ENCODE measurements around the gene BRD4.
"Not testable (repeated sequence)": the region's sequence is repeated elsewhere in the genome, so short reads cannot be mapped to it uniquely, and the experiment has no call there.

Gene BRD4

DNA sequence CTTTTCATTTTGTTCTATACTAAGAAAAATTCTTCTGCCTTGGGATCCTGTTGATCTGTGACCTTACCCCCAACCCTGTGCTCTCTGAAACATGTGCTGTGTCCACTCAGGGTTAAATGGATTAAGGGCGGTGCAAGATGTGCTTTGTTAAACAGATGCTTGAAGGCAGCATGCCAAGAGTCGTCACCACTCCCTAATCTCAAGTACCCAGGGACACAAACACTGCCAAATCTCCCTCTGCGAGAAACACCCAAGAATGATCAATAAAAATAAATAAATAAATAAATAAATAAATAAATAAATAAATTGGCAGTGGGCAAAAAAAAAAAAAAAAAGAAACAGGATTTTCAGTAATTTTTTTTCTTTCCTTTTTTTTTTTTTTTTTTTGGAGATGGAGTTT is 31.5 kb upstream of the BRD4 start:
- not testable (repeated sequence) for H3K4me3 ChIP-seq (ENCODE audit: low read depth, low read length); DNase-seq (ENCODE audit: low read depth)

DNA sequence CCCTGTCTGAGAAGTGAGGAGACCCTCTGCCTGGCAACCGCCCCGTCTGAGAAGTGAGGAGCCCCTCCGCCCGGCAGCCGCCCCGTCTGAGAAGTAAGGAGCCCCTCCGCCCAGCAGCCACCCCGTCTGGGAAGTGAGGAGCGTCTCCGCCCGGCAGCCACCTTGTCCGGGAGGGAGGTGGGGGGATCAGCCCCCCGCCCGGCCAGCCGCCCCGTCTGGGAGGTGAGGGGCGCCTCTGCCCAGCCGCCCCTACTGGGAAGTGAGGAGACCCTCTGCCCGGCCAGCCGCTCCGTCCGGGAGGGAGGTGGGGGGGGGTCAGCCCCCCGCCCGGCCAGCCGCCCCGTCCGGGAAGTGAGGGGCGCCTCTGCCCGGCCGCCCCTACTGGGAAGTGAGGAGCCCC is 30.7 kb upstream of the BRD4 start:
- H3K4me3 ChIP-seq (ENCODE audit: low read depth, low read length); DNase-seq (ENCODE audit: low read depth): not testable (repeated sequence)

DNA sequence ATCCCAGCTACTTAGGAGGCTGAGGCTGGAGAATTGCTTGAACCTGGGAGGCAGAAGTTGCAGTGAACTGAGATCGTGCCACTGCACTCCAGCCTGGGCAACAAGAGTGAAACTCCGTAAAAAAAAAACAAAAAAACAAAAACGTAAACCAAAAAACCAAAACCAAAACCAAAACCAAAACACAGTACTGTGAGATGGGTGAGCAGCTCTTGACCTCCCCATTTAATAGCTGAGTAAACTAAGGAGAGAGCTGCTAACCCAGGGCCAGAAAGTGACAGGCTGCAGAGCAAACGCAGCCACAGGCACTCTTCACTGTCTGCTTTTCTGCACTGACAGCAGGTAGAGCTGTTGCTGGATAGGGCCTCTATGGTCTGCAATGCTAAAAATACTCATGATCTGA is 27.7 kb upstream of the BRD4 start:
- not testable (repeated sequence) for DNase-seq (ENCODE audit: low read depth)

DNA sequence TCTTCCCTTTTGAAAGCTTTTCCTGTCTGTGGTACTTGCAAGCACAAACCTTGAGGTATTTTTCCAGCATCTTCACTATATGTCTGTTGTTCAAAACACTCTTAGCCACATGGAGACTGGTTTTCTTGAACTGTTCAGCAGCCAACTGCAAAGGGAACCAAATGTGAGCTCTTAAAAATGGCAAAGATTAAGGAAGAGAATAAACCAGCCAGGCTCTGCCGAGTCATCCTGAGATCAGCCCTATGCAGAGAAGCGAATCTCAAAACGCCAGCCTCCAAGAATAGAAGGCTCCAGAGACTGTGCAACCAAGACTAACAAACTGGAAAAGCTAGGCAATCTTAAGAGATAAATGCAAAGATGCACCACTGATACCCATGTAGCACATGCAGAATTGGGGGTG is 26.6 kb upstream of the BRD4 start:
- H3K4me3 ChIP-seq (ENCODE audit: low read depth, low read length), result no peak overlapping the region
- DNase-seq (ENCODE audit: low read depth), result no peak

More for the DNA sequence above, 27.7 kb upstream of the BRD4 start:
- H3K4me3 ChIP-seq (ENCODE audit: low read depth, low read length), result not testable (repeated sequence)

DNA sequence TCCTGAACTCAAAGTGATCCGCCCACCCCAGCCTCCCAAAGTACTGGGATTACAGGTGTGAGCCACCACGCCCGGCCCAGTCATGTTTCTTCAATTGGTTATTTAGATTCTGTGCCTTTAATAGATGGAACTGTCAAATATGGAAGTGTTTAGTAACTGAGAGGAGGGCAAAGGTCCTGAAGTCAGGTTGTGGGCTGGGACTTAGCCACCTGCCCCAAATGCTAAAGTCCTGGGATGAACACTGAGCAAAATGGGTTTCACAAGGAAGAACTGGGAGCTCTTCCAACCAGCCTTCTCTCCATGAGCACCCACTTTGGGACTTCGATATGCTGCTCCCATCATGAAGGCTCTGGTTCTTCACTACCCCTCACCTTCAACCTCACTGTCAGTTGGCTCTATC is 25.6 kb upstream of the BRD4 start:
- H3K4me3 ChIP-seq (ENCODE audit: low read depth, low read length), result no peak overlapping the region
- no peak for DNase-seq (ENCODE audit: low read depth)

DNA sequence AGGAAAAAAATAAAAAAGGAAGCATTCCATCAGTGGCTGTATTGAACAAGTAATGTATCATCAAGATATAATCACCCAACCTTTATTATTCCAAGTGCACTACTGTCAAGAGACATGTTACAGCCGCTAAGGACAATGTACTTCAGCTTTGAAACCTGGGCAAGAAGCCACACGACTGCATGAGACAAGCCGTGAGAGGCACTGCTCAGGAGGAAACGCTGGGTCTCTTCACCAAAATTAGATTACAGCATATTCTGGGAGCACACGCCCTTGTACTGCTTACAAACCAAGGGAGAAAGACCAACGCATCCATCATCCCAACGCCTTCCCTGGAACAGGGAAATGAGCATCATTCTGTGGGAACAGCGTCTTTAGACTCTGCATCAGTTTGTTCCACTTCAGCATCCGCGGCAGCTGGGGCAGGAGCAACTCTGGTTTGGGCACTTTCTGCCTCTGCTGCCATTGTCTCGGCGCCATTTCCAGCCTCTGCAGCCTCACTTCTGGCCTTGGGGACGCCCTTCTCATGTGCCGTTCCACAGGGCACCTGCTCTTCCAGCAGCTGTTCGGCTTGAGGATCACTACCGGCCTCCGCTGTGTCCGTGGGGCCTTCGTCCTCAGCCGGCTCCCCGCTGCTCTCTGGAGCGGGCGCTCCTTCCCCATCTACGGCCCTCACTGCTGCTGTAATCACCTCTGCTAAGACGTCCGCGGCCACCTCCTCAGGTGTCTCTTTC is 22.4 kb upstream of the BRD4 start:
- DNase-seq (ENCODE audit: low read depth), result no peak
- no peak overlapping the region for H3K4me3 ChIP-seq (ENCODE audit: low read depth, low read length)

DNA sequence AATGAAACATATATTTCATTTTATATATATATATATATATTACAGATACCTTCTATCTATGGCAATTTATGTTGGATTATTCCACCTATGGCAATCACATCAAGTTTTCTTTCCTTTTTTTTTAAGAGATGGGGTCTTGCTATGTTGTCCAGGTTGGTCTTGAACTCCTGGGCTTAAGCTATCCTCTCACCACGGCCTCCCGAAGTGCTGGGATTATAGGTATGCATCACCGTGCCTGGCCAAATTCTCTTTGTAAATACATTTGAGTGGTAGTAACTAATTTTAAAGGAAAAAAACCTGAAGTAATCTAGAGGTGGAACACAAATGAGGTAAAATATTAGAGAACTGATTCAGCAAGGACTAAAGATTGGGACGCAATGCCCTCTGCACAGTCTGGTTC is 21.6 kb upstream of the BRD4 start:
- no peak overlapping the region for H3K4me3 ChIP-seq (ENCODE audit: low read depth, low read length)
- DNase-seq (ENCODE audit: low read depth), result no peak

DNA sequence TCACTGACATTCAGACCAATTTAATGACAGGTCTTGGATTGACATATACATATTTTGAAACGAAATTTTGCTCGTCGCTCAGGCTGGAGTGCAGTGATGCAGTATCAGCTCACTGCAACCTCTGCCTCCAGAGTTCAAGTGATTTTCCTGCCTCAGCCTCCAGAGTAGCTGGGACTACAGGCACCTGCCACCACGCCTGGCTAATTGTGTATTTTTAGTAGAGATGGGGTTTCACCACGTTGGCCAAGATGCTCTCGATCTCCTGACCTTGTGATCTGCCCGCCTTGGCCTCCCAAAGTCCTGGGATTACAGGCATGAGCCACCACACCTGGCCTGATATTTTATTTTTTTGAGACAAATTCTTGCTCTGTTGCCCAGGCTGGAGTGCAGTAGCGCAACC is 20.2 kb upstream of the BRD4 start:
- DNase-seq (ENCODE audit: low read depth); H3K4me3 ChIP-seq (ENCODE audit: low read depth, low read length): not testable (repeated sequence)

DNA sequence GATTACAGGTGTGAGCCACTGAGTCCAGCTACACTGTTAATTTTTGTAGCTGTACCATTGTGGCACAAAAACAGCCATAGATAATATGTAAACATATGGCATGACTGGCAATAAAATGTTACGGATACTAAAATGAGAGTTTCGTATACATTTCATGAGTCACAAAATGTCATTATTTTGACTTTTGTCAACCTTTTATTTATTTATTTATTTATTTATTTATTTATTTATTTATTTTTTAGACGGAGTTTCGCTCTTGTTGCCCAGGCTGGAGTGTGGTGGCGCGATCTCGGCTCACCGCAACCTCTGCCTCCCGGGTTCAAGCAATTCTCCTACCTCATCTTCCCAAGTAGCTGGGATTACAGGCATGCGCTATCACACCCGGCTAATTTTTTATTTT is 9.0 kb upstream of the BRD4 start:
- not testable (repeated sequence) for H3K4me3 ChIP-seq (ENCODE audit: low read depth, low read length); DNase-seq (ENCODE audit: low read depth)

DNA sequence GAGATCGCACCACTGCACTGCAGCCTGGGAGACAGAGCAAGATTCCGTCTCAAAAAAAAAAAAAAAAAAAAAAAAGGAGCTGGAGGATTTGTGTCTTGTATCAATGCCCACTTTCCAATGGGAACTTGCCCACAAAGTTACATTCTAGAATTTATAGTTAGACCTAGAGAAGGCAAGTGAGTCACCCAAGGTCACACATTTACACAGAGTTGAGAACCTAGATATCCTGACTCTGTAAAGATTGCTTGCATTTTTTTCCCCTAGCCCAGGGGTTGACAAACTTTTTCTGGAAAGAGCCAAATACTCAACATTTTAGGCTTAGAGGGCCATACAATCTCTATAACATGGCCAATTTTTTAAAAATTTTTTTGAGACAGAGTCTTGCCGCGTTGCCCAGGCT is 7.7 kb upstream of the BRD4 start:
- H3K4me3 ChIP-seq (ENCODE audit: low read depth, low read length), result no peak overlapping the region

DNA sequence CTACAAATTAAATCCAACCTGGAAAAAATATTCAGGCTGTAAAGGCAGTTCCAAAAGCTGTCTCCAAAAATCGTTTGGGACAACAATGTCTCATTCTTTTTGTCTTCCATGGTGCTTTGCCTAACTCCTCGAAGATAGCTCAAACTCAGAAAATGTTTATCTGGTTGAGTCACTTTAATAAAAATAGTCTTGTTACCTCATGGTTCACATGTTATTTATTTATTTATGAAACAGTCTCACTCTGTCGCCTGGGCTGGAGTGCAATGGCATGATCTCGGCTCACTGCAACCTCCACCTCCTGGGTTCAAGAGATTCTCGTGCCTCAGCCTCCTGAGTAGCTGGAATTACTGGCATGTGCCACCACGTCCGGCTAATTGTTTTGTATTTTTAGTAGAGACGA is 4.9 kb upstream of the BRD4 start:
- DNase-seq (ENCODE audit: low read depth), result no peak

More for the DNA sequence above, 7.7 kb upstream of the BRD4 start:
- DNase-seq (ENCODE audit: low read depth), result no peak

DNA sequence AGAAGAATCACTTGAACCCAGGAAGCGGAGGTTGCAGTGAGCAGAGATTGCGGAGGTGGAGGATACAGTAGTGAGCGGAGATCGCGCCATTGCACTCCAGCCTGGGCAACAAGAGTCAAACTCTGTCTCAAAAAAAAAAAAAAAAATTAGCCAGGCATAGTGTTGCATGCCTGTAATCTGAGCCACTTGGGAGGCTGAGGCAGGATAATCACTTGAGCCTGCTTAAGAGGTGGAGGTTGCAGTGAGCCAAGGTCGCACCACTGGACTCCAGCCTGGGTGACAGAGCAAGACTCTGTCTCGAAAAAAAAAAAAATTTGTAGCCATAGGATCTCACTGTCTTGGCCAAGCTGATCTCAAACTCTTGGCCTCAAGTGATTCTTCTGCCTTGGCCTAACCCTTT is 3.7 kb upstream of the BRD4 start:
- not testable (repeated sequence) for H3K4me3 ChIP-seq (ENCODE audit: low read depth, low read length); DNase-seq (ENCODE audit: low read depth)

More for the DNA sequence above, 4.9 kb upstream of the BRD4 start:
- no peak overlapping the region for H3K4me3 ChIP-seq (ENCODE audit: low read depth, low read length)

DNA sequence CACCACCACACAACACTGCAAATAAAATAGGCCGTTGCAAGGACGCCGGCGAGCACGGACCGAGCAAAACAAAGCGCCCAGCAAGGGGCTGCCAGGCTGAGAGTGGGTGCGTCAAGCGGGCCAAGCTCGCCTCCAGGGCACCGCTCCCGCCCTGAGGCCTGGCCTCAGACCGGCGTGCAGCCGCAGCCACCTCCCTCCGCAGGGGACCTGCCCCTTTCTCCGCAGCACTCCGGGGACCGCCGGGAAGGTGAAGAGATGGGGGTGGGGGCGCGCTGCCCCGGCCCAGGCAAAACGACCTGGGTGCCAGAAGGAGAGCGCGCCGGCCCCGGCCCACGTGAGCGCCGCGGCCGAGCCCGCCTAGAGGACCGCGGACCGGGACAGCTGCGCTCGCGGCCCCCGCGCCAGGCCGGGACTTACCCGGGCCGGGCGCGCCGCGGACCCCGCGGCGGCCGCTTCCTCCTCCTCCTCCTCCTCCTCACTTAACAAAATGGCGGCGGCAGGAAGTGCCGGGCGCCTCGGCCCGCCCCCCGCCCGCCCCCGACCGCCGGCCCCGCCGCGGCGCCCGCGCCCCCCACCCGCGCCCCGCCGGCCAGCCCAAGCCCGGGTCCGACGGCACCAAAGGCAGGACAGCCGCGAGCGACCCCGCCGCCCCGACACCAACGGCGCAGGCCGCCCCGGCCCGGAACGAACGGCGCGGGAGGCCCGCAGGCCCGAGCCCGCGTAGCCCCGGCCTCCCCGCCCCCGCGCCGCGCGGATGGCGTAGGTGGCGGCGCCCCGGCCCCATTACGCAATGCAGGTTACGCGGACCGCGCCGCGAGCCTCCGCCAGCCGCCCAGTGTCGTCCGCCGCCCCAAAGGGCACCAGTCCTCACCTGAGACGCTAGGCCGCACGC is 674 bp downstream of the BRD4 start:
- peak overlapping the region; percentile 90 for H3K4me3 ChIP-seq (ENCODE audit: low read depth, low read length)
- DNase-seq (ENCODE audit: low read depth), result no peak

DNA sequence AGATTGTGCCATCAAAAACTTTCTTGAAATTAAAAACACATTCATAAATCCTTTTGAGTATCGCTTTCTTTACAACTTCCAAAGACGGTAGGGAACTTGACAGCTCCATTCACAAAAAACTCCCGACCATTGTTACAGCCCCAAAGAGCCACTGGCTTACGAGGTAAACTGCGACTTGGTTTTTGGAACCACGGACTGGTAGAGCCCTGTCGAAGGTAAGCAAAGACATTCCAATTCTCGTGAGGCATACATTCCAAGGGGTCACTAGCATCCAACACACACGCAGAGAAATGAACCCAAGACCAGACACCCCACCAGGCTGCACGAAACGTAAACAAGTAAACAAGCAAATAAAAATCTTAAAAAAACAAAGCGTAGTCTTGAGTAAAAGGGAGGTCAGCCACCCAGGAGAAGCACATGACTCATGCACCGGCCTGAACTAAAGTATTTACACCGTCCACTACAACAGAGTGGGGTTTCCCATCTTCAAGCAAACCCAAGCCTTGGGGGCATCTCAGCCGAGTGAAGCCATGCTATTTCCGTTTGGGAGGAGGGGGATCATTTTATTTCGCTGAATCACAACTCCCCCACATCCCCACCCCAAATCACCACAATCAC is 1.4 kb downstream of the BRD4 start:
- peak; percentile 37 for DNase-seq (ENCODE audit: low read depth)

DNA sequence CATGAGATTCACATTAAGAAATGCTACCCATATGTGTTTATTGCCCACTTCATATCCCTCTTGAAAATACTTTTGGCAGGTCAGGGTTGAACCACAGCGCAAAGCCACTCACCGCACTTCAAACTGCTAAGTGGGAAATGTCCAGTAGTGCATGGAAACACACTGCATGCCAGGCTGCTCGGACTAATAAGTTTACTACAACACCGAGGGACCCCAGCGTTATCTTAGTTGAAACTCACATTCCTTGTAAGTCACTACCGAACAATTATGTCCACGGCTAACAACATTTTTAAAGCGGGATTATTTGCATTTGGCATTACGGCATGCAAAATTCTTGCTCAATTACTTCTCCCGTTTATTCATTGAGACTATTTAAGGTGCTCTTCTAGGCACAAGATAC is 4.0 kb downstream of the BRD4 start:
- DNase-seq (ENCODE audit: low read depth), result no peak
- no peak overlapping the region for H3K4me3 ChIP-seq (ENCODE audit: low read depth, low read length)

More for the DNA sequence above, 1.4 kb downstream of the BRD4 start:
- H3K4me3 ChIP-seq (ENCODE audit: low read depth, low read length), result peak overlapping the region; percentile 90

DNA sequence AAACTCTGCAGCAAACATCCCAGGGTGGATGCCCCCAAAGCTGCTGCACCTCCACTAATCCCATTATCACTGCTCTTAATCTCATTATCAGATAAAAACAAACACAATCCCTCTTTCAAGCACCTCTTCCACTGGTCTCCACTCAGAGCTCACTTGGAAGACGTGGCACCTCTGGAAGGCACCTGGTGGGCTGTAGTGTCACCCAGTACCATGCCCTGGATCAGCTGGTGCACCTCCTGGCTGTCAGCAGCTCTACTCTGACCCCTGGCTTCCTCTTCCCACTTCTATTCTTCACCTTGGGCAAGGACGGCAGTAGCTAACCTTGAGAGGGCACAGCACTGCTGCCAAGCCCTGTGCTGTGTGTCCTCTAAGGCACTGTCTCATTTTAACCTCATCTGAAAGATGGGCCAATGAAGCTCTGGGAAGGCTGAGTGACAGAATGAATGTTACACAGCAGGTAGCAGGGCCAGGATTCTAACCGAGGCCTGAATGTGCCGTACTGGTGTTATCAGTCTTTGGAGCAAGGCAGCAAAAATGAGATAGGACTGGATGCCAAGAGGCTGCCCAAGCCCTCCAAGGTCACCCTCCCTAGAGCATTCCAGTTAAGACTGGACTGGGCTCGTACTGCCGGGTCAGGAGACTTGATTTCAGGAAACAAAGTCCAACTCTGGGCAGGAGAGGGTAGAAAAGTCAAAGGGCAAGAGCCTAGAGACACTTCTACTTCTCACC is 7.4 kb downstream of the BRD4 start:
- H3K4me3 ChIP-seq (ENCODE audit: low read depth, low read length), result no peak overlapping the region
- DNase-seq (ENCODE audit: low read depth), result no peak

DNA sequence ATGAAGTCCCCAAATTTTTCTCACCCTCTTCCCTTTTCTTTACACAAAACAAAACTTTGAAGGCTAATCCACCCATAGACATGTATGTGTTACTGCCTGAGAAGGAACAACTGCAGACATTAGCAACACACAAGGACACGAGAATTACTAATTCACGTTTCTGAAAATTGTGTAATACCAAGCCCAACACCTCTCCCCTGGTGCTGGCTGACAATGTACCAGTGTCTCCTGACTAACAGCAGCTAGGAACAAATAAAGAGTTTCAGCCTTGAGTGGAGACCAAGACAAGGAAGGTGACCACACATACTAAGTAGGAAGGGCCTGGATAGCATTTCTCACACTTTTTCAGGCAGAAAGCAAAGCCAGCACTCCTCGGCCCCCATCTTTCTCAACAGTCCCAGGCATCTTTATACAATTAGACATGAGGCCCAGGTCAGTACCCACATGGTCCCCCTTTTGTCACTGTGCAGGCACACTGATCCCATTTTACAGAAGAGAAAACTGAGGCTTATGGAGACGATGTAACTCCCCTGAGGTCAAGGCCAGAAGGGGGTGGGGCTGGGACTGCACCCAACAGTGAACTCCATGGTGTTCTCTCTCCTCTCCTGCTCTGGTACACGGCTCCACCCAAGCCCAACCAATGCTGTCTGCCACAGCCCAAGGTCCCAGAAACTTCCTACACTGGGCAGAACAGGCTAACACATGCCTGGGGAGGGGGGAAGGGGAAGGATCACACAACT is 8.7 kb downstream of the BRD4 start:
- no peak overlapping the region for H3K4me3 ChIP-seq (ENCODE audit: low read depth, low read length)
- no peak for DNase-seq (ENCODE audit: low read depth)

DNA sequence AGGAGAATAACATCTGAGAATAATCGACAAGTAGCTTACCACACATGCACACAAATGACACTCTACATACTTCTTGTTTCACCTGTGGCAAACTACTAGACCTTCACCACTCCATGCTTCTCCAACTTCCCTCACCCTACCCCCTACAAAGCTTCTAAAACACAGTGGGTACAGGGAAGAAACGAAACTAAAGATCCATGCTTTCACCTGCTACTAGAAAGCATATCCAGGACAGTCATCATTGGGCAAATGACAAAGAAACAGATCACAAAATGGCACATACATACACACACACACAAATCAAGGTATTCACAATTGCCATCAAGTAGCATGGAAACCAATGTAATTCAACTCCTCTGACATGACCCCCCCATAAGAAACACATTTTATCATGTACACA is 10.6 kb downstream of the BRD4 start:
- H3K4me3 ChIP-seq (ENCODE audit: low read depth, low read length), result no peak overlapping the region

DNA sequence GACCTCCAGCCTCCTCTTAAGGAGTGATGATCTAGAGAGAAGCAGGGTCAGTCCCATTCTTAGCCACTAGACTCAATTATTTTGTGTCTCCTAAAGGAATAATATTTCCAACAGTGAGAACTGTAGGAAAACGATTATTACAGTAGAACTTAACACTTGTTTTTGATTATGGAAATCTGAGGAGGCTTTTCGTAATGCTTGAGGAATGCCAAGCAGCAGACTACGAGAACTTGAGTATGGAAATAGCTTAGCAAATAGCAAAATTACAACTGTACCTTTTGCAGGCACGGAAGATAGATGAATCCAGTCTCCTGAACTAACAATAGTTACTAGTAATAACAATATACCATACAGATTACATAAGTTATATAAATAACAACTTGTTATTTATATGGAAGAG is 12.2 kb downstream of the BRD4 start:
- no peak overlapping the region for H3K4me3 ChIP-seq (ENCODE audit: low read depth, low read length)
- no peak for DNase-seq (ENCODE audit: low read depth)

More for the DNA sequence above, 10.6 kb downstream of the BRD4 start:
- no peak for DNase-seq (ENCODE audit: low read depth)

Measured in skeletal muscle cell (primary cell).